ENCODE results near the gene GSN. TPM values are rescaled to one million over a fixed set of nuclear protein-coding genes. Genes with fewer than 3 reads are reported as not detected.

Gene GSN
- total RNA-seq, 1 experiment from 2014 or later, result 28.4 TPM

- ChIA-PET POLR2A (ENCODE audit: low non-redundant PET) (no interaction called here), CTCF (no interaction called here)
- no peaks in the 10 kb centered on the region for H3K27me3 ChIP-seq (replicated peaks; ENCODE audit: insufficient read depth, low read depth, low read length, poor library complexity)
- no peak for TF ChIP-seq CTCF (conservative IDR thresholded peaks at IDR 0.05; ENCODE audit: low read depth, low read length)
- TF ChIP-seq EZH2 (IDR thresholded peaks at IDR 0.05; ENCODE audit: borderline replicate concordance, low read depth, low read length, poor library complexity, severe bottlenecking), result no peak
- H3K36me3 ChIP-seq (ENCODE audit: insufficient read depth, low read length, poor library complexity, severe bottlenecking), result no peaks in the 10 kb centered on the region
- no peak overlapping the region for H3K27ac ChIP-seq (ENCODE audit: low read depth, low read length, poor library complexity, severe bottlenecking)
- H3K4me1 ChIP-seq (ENCODE audit: insufficient read depth, low read length, poor library complexity, severe bottlenecking), result no peaks in the 10 kb centered on the region
- BruUV-seq (replicated peaks), result no TSS peak
- no peak overlapping the region for H3K4me3 ChIP-seq (ENCODE audit: low read depth, low read length, poor library complexity, severe bottlenecking)
- no peaks in the 10 kb centered on the region for H3K9me3 ChIP-seq (ENCODE audit: low read depth, low read length, poor library complexity, severe bottlenecking)
- no peak for DNase-seq (ENCODE audit: low spot score)
- intact Hi-C loops (cut with micrococcal nuclease; ENCODE audit: unreplicated experiment), result no loop called here
These were observed 44.2 kb downstream of the GSN start for GRCh38 chr9:121312169-121312568.

- no TSS peak for BruUV-seq (replicated peaks)
- ChIA-PET CTCF (no interaction called here), POLR2A (ENCODE audit: low non-redundant PET) (interaction anchor here (0.6 kb wide), 1 partner anchor 1571 kb away, joined by 3 read pairs; no protein-coding TSS in a partner anchor)
- Histone ChIP-seq H3K36me3 (ENCODE audit: insufficient read depth, low read length, poor library complexity, severe bottlenecking) (no peaks in the 10 kb centered on the region), H3K4me1 (ENCODE audit: insufficient read depth, low read length, poor library complexity, severe bottlenecking) (no peaks in the 10 kb centered on the region), H3K9me3 (ENCODE audit: low read depth, low read length, poor library complexity, severe bottlenecking) (no peaks in the 10 kb centered on the region), H3K27ac (ENCODE audit: low read depth, low read length, poor library complexity, severe bottlenecking) (no peak overlapping the region), H3K27me3 (replicated peaks; ENCODE audit: insufficient read depth, low read depth, low read length, poor library complexity) (no peaks in the 10 kb centered on the region), H3K4me3 (ENCODE audit: low read depth, low read length, poor library complexity, severe bottlenecking) (no peak overlapping the region)
- intact Hi-C loops (cut with micrococcal nuclease; ENCODE audit: unreplicated experiment), result no loop called here
- TF ChIP-seq EZH2 (IDR thresholded peaks at IDR 0.05; ENCODE audit: borderline replicate concordance, low read depth, low read length, poor library complexity, severe bottlenecking) (no peak), CTCF (conservative IDR thresholded peaks at IDR 0.05; ENCODE audit: low read depth, low read length) (no peak)
- DNase-seq (ENCODE audit: low spot score), result no peak
These were observed 45.6 kb downstream of the GSN start for GRCh38 chr9:121313458-121314152.

GRCh38 chr9:121316378-121316777, 48.4 kb downstream of the GSN start:
- Histone ChIP-seq H3K27me3 (replicated peaks; ENCODE audit: insufficient read depth, low read depth, low read length, poor library complexity) (no peaks in the 10 kb centered on the region), H3K4me1 (ENCODE audit: insufficient read depth, low read length, poor library complexity, severe bottlenecking) (no peaks in the 10 kb centered on the region), H3K4me3 (ENCODE audit: low read depth, low read length, poor library complexity, severe bottlenecking) (no peak overlapping the region), H3K9me3 (ENCODE audit: low read depth, low read length, poor library complexity, severe bottlenecking) (no peaks in the 10 kb centered on the region), H3K27ac (ENCODE audit: low read depth, low read length, poor library complexity, severe bottlenecking) (no peak overlapping the region), H3K36me3 (ENCODE audit: insufficient read depth, low read length, poor library complexity, severe bottlenecking) (no peaks in the 10 kb centered on the region)
- TF ChIP-seq EZH2 (IDR thresholded peaks at IDR 0.05; ENCODE audit: borderline replicate concordance, low read depth, low read length, poor library complexity, severe bottlenecking) (no peak), CTCF (conservative IDR thresholded peaks at IDR 0.05; ENCODE audit: low read depth, low read length) (no peak)
- DNase-seq (ENCODE audit: low spot score), result no peak
- BruUV-seq (replicated peaks), result no TSS peak
- intact Hi-C loops (cut with micrococcal nuclease; ENCODE audit: unreplicated experiment), result no loop called here
- CTCF ChIA-PET, result no interaction called here
- POLR2A ChIA-PET (ENCODE audit: low non-redundant PET), result no interaction called here

Measured in A673 (cell line).